RWPE2 (cell line): ENCODE measurements around the gene SPIRE1.

Experiments
- ATAC-seq: fragments of 200-7000 bp; cut with Tn5 transposase; 3 replicates; pipeline ENCODE4 v1.9.1; 2021; ENCODE audit warnings: low read depth
- DNase-seq: peaks from one replicate; pipeline ENCODE4 v3.0.0-alpha.2; 2020; ENCODE audit warnings: low spot score
- H3K27ac ChIP-seq: fragments of 450-650 bp; 2 replicates; pipeline ENCODE4 v1.5.1; 2017; ENCODE audit warnings: mild to moderate bottlenecking; ENCODE audit not compliant: poor library complexity, severe bottlenecking
- H3K27me3 ChIP-seq: fragments of 250-450 bp; sonication (Bioruptor Pico); 2 replicates; pipeline ENCODE4 v1.5.1; 2021; ENCODE audit warnings: mild to moderate bottlenecking, moderate library complexity; ENCODE audit not compliant: insufficient read depth, poor library complexity, severe bottlenecking
- H3K36me3 ChIP-seq: fragments of 250-450 bp; sonication (Bioruptor Pico); 2 replicates; pipeline ENCODE4 v1.5.1; 2020; ENCODE audit warnings: low read depth, mild to moderate bottlenecking, moderate library complexity
- H3K4me1 ChIP-seq: fragments of 250-450 bp; sonication (Bioruptor Pico); 2 replicates; pipeline ENCODE4 v1.5.1; 2021; ENCODE audit warnings: mild to moderate bottlenecking, moderate library complexity; ENCODE audit not compliant: insufficient read depth, poor library complexity, severe bottlenecking
- H3K4me3 ChIP-seq: fragments of 250-450 bp; sonication (Bioruptor Pico); 2 replicates; pipeline ENCODE4 v1.5.1; 2021; ENCODE audit warnings: mild to moderate bottlenecking, moderate library complexity; ENCODE audit not compliant: severe bottlenecking
- H3K9me3 ChIP-seq: fragments of 250-450 bp; sonication (Bioruptor Pico); 2 replicates; pipeline ENCODE4 v1.5.1; 2021; ENCODE audit warnings: mild to moderate bottlenecking, moderate library complexity; ENCODE audit not compliant: severe bottlenecking
- CTCF ChIP-seq: fragments of 450-650 bp; IDR thresholded peaks from one replicate; pipeline ENCODE4 v1.5.1; 2017; ENCODE audit warnings: mild to moderate bottlenecking, moderate library complexity; ENCODE audit not compliant: poor library complexity, severe bottlenecking

SPIRE1 gene

GRCh38 chr18:12403601-12404506 lies 254.1 kb downstream of the SPIRE1 start:
- DNase-seq (no peak), ATAC-seq (peak; percentile 40; the same call in 2 of the 3 replicates)
- Histone ChIP-seq H3K27me3 (no peaks in the 10 kb centered on the region), H3K4me1 (peaks cover 19% of the 10 kb centered on the region), H3K4me3 (no peak overlapping the region), H3K36me3 (no peaks in the 10 kb centered on the region), H3K9me3 (no peaks in the 10 kb centered on the region), H3K27ac (peak overlapping the region; percentile 13)
- no peak for TF ChIP-seq CTCF

- DNase-seq: no peak
- peaks cover 19% of the 10 kb centered on the region for H3K4me1 ChIP-seq
- TF ChIP-seq CTCF: no peak
These were observed 256.0 kb downstream of the SPIRE1 start for GRCh38 chr18:12401881-12402280.

GRCh38 chr18:12399231-12399630 lies 258.7 kb downstream of the SPIRE1 start:
- no peak overlapping the region for H3K27ac ChIP-seq
- H3K36me3 ChIP-seq: no peaks in the 10 kb centered on the region
- ATAC-seq (no peak), DNase-seq (no peak)
- no peaks in the 10 kb centered on the region for H3K9me3 ChIP-seq
- H3K4me1 ChIP-seq: peaks cover 18% of the 10 kb centered on the region
- H3K4me3 ChIP-seq: no peak overlapping the region
- no peak for TF ChIP-seq CTCF
- no peaks in the 10 kb centered on the region for H3K27me3 ChIP-seq

More at GRCh38 chr18:12401881-12402280, 256.0 kb downstream of the SPIRE1 start:
- Histone ChIP-seq H3K9me3 (no peaks in the 10 kb centered on the region), H3K4me3 (no peak overlapping the region), H3K36me3 (no peaks in the 10 kb centered on the region), H3K27ac (no peak overlapping the region), H3K27me3 (no peaks in the 10 kb centered on the region)
- ATAC-seq: no peak

- no peaks in the 10 kb centered on the region for H3K36me3 ChIP-seq
- peaks cover 12% of the 10 kb centered on the region for H3K4me1 ChIP-seq
- H3K9me3 ChIP-seq: no peaks in the 10 kb centered on the region
- no peak for DNase-seq
- ATAC-seq: no peak
- H3K4me3 ChIP-seq: no peak overlapping the region
- H3K27ac ChIP-seq: no peak overlapping the region
- H3K27me3 ChIP-seq: no peaks in the 10 kb centered on the region
- no peak for TF ChIP-seq CTCF
These were observed 259.3 kb downstream of the SPIRE1 start for GRCh38 chr18:12398625-12399024.

GRCh38 chr18:12397793-12398192 lies 260.1 kb downstream of the SPIRE1 start:
- Histone ChIP-seq H3K27me3 (no peaks in the 10 kb centered on the region), H3K36me3 (no peaks in the 10 kb centered on the region), H3K27ac (no peak overlapping the region), H3K9me3 (no peaks in the 10 kb centered on the region), H3K4me3 (no peak overlapping the region), H3K4me1 (peaks cover 5% of the 10 kb centered on the region)
- TF ChIP-seq CTCF: no peak
- DNase-seq (no peak), ATAC-seq (no peak)
